NCI-H446 treated with DMSO at 0.1 percent for 48 hours (cell line): Measurements from ENCODE around the gene PHACTR1.

Experiments
- DNase-seq: peaks from one replicate; lab custom pipeline; 2025; lab: John Stamatoyannopoulos, UW

Gene PHACTR1

GRCh38 chr6:13289789-13290318 is 573.3 kb downstream of the PHACTR1 start:
- no peak for DNase-seq

DNA sequence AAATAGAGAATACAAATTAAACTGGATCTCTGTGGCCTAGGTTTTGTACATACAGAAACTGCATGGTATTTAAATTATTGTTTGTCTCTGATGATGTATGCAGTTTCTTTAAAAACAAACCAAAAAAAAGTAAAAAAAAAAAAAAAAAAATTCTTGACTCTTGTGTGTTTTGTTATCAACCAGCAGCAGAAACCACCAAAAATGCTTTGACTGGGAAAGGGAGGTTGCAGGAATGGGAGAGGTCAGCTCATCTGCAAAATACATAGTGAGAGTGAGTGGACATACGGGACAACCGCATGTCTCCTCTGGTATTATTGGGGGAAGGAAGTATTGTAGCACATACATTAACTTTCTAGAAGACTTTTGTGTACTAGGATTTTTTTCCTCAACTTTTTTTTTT is 573.8 kb downstream of the PHACTR1 start:
- DNase-seq, result no peak

DNA sequence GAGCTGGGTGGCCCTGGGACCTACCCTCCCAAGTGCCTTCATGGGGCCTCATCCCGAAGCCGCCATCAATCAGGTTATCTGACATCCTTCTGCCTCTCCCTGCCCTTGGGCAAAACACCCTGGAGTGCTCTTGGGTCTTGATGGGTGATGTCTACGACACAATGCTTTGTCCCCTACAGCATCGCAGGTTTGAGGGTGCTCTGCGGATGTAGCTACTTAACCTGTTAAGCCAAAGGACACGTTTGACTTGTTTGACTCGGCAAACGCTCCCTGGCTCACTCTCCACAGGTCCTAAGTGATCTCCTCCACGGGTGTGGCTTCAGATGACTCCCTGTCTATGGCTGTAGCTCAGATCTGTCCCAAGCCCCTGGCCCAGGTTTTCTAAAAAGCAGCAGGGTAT is 576.2 kb downstream of the PHACTR1 start:
- no peak for DNase-seq

DNA sequence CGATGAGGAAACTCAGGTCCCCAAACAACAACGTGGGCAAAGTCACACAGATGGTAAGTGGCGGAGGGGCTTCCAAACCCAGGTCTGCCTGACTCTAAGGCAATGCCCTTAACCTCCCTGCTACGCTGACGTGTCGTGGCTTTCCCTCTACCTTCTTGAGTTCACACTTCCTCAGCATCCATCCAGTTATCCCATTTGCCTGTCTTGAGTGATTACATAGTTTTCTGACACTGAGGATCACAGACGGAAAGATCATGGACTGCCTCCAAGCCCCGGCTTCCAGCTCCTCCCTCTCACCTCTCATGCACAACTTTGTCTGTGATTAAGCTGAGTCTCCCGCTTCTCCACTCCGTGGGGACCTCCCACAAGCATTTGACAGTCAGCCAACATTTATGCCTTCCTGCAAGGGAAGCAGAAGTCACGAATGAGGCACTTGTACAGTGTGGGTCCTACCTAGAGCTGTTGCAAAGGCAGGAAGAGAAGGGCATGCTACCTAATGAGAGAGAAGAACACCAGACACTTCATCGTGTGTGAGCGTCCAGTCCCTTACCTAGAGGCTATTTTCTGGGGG is 578.0 kb downstream of the PHACTR1 start:
- DNase-seq, result no peak

GRCh38 chr6:13295576-13295975 is 579.0 kb downstream of the PHACTR1 start:
- DNase-seq, result no peak

- no peak for DNase-seq
Observed at GRCh38 chr6:13296536-13296997, 580.0 kb downstream of the PHACTR1 start.

- DNase-seq, result no peak
Observed at GRCh38 chr6:13297391-13297790, 580.8 kb downstream of the PHACTR1 start.

GRCh38 chr6:13298446-13298845 is 581.9 kb downstream of the PHACTR1 start:
- no peak for DNase-seq

- DNase-seq, result no peak
Observed at GRCh38 chr6:13299403-13299821, 582.8 kb downstream of the PHACTR1 start.

DNA sequence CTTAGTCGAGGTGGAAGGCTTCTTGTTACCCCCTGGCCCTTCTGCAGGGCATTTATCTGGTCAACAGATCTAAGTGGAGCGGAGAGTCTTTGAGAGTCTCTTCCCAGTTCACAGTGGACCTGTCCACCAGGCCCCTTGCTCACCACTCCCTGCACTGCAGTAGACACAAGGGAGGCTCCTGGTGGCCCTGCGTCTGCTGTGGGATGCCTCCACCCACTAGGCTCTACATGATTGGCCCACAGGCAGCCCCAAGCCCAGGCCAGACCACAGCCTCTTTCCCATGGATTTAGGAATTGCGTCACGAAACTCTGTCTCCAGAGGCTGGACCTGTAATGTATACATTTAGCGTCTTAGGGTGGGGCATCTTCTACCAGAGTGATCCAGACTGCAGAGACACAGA is 583.4 kb downstream of the PHACTR1 start:
- no peak for DNase-seq

GRCh38 chr6:13300643-13301590 is 584.4 kb downstream of the PHACTR1 start:
- DNase-seq, result no peak

DNA sequence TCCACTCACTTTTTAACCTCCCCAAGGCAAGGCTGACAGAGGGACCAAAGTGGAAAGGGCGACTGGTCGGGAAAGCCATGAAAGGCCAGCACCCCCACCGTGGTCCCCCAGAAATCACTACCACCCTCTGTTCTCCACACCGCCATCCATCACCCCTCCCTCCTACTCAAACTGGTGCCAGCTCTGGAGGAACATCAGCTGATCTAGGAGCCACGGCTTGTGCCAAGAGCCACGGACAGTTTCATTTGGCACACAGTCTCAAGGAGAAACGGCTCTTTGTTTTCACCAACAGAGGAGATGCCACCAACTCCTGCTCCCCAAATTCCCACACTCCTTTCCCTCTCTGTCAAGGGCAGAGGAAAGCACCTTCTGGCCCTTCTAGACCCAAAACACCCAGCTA is 585.7 kb downstream of the PHACTR1 start:
- no peak for DNase-seq

GRCh38 chr6:13302751-13303667 is 586.4 kb downstream of the PHACTR1 start:
- no peak for DNase-seq

DNA sequence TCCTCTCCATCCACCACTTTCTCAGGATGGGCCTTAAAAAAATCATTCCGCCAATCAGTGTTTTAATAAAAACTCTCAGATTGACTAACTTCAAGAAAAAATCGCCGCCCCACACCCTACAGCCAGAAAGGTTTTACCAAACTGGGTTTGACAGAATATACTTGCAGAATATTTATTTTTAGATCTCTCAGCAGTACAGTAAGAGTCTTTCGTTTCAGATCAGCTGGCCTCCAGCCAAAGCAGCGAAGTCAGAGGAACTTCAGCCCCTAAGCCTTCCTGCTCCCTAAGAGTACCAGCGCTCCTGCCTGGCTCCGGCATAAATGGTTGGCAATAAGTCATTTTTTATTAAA is 587.1 kb downstream of the PHACTR1 start:
- DNase-seq, result no peak

DNA sequence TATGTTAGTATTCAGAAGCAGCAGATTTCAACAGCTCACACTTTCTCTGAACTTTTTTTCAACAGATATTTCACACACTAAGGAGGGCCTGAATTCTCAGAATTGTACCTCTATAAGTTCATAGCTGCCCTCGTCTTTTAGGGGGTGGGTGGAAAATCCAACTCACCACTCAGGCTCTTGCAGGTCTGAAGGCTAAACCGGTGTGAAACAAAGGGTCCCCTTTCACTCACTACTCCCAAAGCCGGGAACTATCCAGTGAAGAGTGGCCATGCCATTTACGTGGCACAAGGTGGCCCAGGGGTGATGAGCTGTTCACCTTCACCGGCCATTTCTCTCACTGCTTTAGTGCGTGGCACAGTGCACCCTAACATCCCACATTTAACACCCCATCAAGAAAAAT is 587.5 kb downstream of the PHACTR1 start:
- DNase-seq, result no peak

- DNase-seq, result no peak
Observed at GRCh38 chr6:13304580-13305260, 588.2 kb downstream of the PHACTR1 start.

GRCh38 chr6:13305288-13305687 is 588.7 kb downstream of the PHACTR1 start:
- no peak for DNase-seq

DNA sequence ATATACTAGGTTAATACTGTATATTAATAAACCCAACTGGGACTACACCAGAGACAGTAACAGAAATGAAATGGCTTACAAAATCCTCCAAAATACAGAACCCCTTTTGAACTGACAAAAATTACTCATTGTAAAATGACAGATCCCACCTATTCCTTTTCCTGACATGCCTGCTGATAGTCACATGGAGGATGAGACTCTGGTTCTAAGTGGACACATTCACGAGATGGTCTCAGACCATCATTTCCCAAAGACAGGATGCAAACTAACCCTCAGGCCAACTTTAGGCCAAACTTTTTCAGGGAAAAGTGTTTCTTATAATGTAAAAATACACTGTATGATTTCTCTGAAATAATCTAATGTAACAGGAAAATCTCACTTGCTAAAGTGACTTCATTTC is 589.2 kb downstream of the PHACTR1 start:
- no peak for DNase-seq

DNA sequence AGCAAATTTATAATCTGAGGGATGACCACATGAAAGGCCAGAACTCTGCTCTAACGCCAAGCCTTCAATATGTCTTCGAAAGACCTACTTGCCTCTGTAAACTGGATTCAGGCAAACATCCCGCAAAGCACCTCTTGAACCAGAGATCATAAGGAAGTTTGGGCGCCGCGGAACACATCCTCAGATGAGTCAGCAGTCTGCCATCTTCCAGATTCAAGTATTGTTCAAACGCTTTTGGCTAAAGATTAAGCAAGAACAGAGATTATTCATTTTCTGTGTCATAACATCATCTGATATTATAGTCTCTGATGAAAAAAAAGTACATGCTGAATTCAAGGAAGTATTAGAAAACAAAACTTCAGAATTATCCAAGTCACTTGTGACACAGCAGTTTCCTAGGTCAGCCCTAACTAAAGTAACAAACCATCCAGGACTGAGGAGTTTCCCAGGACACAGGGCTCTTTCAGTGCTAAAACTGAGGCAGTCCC is 591.0 kb downstream of the PHACTR1 start:
- no peak for DNase-seq

GRCh38 chr6:13308332-13308731 is 591.8 kb downstream of the PHACTR1 start:
- no peak for DNase-seq

GRCh38 chr6:13311155-13311554 is 594.6 kb downstream of the PHACTR1 start:
- no peak for DNase-seq
